ENCODE results near the gene ZNF276.

- TF ChIP-seq CTCF (IDR thresholded peaks at IDR 0.05; ENCODE audit: insufficient read depth, low read length) (no peak), POLR2AphosphoS5 (IDR thresholded peaks at IDR 0.05; ENCODE audit: low read depth) (no peak), REST (IDR thresholded peaks at IDR 0.05; ENCODE audit: insufficient replicate concordance, low read depth) (no peak)
Observed at GRCh38 chr16:89695086-89695874, 26.1 kb upstream of the ZNF276 start.
